Measurements from ENCODE around the gene RAB27B.
"Not testable (repeated sequence)": the region's sequence is repeated elsewhere in the genome, so short reads cannot be mapped to it uniquely, and the experiment has no call there.

Gene RAB27B, protein sequence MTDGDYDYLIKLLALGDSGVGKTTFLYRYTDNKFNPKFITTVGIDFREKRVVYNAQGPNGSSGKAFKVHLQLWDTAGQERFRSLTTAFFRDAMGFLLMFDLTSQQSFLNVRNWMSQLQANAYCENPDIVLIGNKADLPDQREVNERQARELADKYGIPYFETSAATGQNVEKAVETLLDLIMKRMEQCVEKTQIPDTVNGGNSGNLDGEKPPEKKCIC

DNA sequence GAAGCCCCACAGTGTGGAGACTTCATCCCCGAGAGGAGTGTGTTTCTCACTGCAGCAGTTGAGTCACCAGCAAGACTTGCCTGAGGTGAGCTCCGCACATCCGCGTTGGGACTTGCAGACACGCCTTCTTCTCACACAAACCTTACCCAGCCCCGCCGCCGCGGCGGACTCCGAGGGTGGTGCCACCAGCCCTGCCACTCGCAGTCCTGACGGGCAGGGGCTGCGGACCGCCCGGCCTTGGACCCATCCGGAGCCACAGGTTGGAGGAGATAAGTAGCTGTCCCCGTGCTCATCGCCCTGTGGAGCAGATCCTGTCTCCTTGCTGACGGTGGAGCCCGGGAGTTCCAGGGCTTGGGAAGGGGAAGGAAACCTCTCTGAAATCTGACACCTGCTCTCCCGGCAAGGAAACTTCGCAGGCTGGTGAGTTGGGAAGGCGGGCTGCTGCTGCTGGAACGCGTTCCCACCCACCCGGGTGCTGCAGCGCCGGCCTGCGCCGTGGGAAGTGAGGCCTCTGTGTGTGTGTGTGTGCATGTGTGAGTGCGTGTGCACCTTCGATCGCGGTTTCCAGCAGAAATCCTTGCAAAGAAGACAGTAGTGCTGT lies at the start of gene RAB27B:
Gene RAB27B, plus strand, starts transcription at position 197 of the 601 bp plus-strand sequence. CDS start 49,109 bp downstream, outside the sequence.
- peak in 43 of 58 donors; percentile 3 to 76 (median 36) for DNase-seq

DNA sequence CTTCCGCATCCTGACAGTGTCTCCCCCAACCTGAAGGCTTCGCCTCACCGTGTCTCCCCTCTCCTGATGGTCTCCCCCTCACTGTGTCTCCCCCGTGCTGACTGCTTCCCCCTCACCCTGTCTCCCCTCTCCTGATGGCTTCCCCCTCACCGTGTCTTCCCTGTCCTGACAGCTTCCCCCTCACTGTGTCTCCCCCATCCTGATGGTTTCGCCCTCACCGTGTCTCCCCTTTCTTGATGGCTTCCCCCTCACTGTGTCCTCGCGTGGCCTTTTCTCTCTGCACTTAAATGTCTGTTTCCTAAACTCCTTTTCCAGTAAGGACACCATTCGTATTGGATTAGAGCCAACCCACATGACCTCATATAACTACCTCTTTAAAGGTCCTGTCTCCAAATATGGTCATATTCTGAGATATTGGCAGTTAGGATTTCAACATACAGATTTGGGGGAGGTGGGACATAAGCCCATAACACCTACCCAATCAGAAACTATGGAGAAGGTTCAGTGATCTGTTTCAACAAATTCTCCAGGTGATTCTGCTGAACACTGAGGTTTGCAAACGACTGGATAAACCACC lies 47.9 kb upstream of the RAB27B start:
- DNase-seq, result no peak

DNA sequence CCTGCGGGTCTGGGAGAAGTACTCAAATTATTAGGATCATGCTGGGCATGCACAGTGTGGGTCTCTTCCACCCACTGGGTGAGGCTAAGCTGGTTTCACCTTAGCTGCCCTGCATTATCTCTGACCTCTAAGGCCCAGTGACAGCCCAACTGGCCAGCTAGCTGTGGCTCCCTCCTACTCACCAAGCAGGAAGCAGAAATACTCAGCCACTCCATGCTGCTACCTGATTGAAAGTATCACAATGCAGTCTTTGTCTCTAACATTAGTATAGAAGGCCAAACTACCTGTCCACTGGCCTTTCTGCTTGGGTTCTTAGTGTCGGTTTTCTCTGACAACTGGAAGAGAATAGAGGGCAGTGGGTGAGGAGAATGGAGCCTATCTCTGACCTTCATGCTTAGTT lies 47.3 kb upstream of the RAB27B start:
- no peak for DNase-seq

DNA sequence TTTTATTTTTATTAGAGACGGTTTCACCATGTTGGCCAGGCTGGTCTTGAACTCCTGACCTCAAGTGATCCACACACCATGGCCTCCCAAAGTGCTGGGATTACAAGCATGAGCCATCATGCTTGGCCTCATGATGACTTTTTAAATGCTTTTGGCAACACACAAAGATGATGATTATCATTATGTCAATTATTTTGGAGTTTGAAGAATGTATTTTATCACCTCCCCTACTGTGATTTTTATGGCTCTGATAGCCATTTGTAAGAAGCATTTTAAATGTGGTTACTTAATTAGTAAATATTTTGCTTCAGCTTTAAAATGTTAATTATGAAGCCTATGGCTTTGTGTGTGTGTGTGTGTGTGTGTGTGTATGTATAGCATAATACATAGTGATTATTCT lies 45.1 kb upstream of the RAB27B start:
- DNase-seq, result no peak

DNA sequence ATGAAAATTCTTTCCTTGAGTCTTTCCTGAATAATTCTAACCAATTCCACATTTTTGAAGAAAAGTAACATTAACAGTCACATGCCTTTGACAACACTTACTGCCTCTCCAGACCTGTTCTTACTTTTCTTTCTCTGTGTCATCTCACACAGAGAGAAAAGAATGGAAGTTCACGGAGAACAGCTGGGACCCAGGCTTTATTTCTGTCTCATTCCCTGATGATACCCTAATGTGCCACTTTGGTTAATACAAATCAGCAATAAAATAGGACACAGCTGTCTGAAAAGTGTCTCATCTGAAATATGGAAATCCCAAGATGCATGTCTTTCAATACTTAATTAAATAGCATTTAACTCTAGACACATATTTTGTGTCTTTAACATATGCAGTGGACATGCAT lies 42.1 kb upstream of the RAB27B start:
- no peak for DNase-seq

DNA sequence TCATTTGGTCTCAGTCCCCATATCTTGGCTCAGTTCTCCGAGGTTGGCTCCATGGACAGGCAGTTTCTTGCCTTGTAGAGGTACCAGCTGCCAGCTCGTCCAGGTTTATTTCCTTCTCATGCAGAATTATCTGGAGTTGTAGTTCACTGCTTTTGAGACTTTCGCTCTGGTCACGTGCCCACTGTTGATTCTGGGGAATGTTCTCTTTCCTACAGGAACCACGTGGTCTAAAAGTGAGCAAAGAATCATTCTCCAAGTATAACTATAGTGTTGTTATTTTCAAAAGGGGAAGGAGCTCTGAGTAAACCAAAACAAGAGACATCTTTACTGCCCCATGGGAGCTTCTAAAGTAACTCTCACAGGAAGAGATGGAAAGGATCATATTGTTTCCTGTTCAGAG lies 41.2 kb upstream of the RAB27B start:
- DNase-seq, result no peak

DNA sequence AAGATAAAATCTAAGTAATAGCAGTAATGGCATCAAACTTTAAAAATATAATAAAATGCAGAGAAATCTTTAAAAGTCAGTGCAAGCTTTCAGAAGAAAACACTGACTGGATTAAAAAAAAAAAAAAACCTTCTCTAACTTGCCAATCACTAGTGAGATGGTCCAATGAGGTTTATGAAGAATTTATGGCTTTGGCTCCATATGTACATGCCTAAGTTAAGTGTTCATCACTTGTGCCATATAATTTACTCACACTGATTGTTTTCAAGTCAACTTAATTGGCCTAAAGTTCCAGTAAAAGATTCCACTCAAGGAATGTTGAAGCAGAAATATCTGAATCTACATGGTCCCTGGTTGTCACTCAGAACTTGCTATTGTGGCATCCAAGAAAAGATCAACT lies 40.7 kb upstream of the RAB27B start:
- no peak for DNase-seq

DNA sequence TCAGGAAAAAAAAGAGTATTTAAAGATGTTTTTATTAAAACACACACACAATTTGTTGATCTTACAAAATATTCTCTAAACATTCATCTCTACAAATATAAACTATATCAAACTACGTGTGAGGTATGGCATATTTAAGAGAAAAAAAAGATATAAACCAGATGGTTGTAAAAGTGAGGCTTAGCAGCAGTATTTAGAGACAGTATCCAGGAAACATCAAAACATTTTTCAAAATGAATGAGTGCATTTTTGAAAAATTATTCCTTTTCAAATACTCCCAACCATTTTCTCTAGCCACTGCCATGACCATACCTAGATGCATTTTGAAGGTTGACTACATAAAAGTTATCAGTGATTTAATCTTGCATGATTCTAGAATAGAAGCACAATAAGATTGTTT lies 38.2 kb upstream of the RAB27B start:
- no peak for DNase-seq

DNA sequence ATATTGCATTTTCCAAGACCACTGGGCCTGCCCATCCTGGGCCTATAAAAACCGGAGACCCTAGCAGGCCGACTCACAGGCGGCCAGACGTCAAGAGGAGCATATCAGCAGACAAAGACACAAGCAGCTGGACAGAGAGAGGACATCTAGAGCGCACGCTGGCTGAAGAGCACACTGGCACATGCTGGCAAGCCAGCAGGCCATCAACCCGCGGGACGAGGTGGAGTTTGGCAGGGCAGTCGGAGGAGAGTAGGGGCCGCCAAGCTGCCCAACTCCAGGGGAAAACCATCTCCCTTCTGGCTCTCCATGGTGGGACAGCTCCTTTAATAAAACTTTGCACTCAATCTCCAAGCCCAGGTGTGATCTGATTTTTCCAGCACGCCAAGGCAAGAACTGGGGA lies 36.6 kb upstream of the RAB27B start:
- no peak for DNase-seq

DNA sequence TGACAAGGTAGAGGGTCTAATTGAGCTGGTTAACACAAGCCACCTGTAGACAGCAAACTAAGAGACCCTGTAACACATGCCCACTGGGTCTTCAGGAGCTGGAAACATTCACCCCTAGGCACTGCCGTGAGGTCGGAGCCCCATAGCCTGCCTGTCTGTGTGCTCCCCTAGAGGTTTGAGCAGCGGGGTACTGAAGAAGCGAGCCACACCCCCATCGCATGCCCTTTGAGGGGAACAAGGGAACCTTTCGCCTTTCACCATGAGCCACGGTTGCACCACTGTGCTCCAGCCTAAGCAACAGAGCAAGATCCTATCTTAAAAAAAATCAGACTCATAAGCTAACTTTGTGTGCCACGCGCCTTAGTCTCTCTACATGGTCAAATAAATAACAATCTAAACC lies 36.2 kb upstream of the RAB27B start:
- no peak for DNase-seq

DNA sequence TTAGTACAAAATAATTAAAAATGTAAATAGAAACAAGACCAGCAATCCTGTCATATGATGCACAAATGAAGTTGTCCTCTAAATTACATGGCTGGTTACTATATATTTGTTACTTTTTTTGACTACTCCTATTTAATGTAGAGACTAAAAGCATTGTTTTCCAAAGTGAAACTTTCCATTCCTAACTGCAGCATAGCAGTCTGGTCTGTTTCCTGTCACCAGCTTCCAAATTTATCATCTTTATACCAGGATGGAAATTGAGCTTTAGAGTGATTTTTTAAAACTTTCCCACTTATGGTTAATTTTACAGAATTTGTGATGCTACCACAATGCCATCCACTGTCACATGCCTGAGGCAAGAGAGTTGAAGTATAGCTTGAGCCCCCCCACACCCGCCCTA lies 33.5 kb upstream of the RAB27B start:
- no peak for DNase-seq

DNA sequence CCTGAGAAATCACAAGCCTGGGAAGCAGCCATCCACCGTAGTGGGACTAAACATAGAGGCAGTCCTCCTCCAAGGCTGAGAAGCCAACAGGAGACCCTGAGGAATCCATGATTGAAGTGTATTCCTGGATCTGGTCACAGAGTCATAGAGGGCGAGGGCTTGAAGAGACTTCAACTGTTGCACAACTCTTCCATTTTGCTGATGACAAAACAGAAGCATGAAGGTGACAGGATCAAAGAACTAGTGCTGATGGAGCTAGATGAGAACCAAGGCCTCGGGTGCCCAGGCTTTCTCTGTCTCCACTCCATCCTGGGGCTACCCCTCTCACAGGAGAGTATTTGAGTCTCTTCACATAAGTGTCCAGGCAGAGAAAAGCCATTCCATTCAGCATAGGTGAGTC lies 30.1 kb upstream of the RAB27B start:
- no peak for DNase-seq

DNA sequence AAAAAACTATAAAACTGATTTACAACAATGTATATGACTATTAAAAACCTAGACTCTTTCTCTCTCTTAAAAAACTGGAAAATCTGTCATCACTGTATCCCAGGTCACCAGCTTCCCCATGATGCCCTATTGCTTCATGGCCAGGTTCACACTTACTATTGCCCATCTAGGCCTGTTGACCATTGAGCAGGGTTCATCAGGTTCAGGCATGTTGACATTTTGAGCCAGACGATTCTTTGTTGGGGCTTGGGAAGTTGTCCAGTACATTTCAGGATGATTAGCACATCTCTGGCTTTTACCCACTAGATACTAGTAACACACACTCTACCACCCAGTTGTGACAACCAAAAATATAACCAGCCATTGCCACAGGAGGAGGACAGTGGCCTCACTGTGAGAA lies 26.9 kb upstream of the RAB27B start:
- no peak for DNase-seq

DNA sequence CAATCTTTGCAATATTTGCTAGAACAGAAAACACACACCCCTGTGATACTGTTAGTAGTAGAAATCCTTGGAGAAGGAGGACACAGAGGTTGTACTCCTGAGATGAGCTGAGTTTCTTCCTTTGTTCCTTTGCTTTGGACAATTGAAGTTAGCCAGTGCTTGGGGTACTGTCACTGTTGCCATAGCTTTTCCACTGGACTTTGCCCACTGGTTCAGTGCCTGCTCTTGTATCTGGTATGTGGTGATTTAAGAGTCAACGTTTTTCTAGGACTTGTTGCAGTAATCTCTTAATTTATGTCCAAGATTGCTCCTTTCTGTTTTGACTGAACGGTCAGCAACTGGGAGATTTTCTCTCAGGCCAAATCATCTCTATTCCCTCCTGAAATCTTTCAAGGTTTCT lies 26.1 kb upstream of the RAB27B start:
- no peak for DNase-seq

DNA sequence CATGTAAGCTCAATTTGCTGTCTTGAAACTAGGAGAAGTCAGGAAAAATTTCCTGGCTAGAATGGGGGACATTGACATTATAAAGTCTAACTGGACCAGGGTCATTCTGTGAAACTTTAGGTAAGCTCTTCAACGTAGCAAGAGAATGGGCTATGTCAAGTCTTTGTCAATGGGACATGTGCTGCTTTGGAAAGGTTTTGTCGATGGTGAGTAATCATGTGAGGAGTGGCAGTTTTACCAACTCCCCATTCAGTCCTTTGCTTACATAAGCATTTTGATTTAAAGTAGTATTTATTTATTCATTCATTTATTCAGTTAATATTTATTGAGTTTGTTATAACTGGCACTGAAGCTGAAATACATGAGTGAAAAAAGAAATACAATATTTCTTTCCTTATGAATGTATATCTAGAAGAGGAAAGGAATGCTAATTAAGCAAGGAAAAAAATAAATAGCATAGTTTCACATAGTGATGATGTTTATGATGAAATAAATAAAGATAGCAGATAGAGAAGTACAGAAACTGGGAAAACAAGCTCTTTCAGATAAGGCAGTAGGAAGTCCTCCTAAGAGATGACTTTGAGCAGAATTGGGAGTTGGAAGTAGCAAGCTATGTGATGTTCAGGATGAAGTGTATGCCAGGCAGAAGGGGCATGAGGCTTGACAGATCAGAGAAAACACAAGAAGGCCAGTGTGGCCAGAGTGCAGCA lies 25.4 kb upstream of the RAB27B start:
- no peak for DNase-seq

DNA sequence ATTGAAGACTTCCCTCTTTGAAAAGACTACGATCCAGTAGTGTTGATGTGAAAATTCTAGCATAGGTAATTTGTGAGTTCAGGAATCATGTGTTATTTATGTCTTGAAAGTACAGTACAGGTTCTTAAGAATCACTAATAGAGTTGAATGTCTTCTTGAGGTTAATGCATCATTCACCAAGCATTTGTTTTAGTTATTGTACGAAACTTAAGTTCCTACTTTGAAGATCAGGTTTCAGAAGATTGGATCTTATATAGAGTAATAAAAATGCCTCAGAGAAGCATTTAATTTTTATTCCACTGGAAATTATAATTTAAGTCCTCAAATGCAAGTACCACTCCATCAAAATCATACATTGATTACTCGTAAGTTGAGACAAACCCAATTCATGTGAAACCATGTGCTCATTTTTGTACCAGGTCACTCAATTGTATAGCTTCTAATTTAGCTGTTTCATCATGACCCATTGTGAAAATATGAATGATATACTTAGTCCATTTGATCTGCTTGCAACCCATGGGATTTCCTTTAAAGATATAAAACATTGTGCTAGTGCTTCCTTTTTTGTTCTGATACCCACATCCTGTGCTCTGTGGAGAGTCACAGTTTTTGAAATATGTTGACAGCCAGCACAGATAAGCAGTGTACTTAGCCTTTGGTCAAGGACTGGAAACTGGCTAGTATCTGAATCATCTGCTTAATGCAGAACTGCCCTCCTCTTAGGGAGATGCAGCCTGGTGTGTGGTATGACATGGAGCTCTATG lies 22.5 kb upstream of the RAB27B start:
- no peak for DNase-seq

DNA sequence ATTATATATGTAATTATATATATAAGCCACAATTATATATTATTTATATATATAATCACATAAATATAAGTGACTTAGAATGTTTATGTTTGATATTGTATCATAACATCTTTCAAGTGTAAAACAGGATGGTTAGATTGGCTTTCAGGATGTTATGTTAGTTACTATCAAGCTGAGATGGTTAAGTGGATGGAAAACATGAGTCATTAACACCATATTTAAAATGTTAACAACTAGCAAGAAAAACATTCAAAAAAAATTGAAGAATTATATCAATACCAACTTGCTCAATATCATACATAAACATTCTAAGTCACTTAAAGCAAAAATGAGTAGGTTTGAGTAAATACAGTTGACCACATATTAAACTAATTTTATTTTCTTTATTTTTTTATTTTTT lies 21.8 kb upstream of the RAB27B start:
- DNase-seq, result no peak

DNA sequence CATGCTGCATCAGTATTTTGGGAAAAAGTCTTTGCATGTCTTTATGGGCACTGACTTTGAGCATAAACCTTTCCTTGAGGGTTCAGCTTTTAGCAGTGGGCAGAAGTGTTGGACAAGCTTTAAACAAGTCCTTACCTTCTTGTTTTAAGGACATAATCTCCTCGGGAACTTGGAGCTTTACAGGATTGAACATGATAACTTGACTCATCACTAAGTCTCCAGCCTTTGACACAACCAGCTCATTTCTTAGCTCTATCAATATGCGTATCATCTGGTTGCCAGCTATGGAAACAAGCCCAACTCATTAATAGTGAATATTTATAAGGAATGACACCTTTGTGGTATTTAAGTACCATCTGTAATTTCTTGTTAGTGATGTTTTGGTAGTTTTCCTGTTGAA lies 21.0 kb upstream of the RAB27B start:
- DNase-seq, result no peak

DNA sequence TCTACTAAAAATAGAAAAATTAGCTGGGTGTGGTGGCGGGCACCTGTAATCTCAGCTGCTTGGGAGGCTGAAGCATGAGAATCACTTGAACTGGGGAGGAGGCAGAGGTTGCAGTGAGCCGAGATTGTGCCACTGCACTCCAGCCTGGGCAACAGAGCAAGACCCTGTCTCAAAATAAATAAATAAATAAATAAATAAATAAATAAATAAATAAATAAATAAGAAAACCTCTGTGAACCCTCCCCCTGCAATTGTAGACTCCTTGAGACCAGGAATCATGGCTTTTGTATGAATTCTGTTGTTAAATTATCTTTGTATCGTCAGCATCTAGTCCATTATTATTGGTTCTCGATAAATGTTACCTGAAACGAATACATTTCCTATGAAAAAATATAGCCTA lies 17.6 kb upstream of the RAB27B start:
- not testable (repeated sequence) for DNase-seq

DNA sequence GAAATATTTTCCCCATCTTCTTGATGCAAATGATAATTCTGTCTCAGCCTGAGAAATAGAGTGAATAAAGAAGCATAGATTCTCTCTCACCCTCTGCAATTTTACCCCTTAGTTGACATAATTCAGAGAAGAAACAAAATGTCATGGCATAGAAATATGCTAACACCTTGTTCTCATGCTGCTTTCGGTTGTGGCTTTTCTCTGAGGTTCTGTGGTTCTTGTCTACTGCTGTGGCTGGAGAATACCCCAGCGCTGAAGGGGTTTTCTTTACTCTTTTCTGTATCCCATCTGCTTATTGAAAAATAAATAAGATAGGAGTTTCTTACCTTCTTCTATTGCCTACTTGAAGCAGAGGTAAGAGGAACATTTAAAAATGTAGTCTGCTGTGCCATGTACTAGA lies 15.4 kb upstream of the RAB27B start:
- no peak for DNase-seq

DNA sequence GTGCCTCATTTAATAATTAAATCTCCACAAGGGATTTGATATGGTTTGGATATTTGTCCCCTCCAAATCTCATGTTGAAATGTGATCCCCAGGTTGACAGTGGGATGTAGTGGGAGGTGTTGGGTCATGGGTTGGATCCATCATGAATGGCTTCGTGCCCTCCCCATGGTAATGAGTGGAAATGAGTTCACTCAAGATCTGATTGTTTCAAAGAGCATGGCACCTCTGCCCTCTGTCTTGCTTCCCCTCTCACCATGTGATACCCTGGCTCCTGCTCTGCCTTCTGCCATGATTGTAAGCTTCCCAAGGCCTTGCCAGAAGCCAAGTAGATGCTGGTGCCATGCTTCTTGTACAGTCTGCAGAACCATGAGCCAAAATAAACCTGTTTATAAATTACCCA lies 15.0 kb upstream of the RAB27B start:
- DNase-seq, result no peak
